NT2/D1 (cell line): ENCODE measurements around the gene SHB.
"Not testable (repeated sequence)": the region's sequence is repeated elsewhere in the genome, so short reads cannot be mapped to it uniquely, and the experiment has no call there.

ENCODE experiments used
- DNase-seq: peaks from one replicate; pipeline ENCODE4 v3.0.0-alpha.2; 2011; ENCODE audit warnings: low read depth, low spot score
- H3K27me3 ChIP-seq: 2 replicates; pipeline ENCODE4 v1.6.0; 2011; ENCODE audit warnings: mild to moderate bottlenecking; ENCODE audit not compliant: insufficient read length, insufficient read depth
- H3K36me3 ChIP-seq: 2 replicates; pipeline ENCODE4 v1.6.1; 2011; ENCODE audit warnings: mild to moderate bottlenecking, low read length, mixed read lengths; ENCODE audit not compliant: insufficient read depth, insufficient read length
- H3K4me1 ChIP-seq: 2 replicates; pipeline ENCODE4 v1.5.1; 2011; ENCODE audit not compliant: insufficient read depth, insufficient read length
- H3K4me3 ChIP-seq: 2 replicates; pipeline ENCODE4 v1.5.1; 2011; ENCODE audit warnings: low read depth; ENCODE audit not compliant: insufficient read length
- H3K9ac ChIP-seq: 2 replicates; pipeline ENCODE4 v1.6.0; 2011; ENCODE audit warnings: low read depth; ENCODE audit not compliant: insufficient read length
- H3K9me3 ChIP-seq: 2 replicates; pipeline ENCODE4 v1.5.1; 2011; ENCODE audit warnings: mild to moderate bottlenecking, low read length; ENCODE audit not compliant: insufficient read depth
- SUZ12 ChIP-seq: IDR thresholded peaks from 2 replicates; pipeline ENCODE4 v1.6.1; 2011; ENCODE audit not compliant: insufficient read length, insufficient read depth; ENCODE audit errors: extremely low read depth
- YY1 ChIP-seq: IDR thresholded peaks from 2 replicates; pipeline ENCODE4 v1.6.1; 2011; ENCODE audit not compliant: insufficient read length, insufficient read depth
- ZNF274 ChIP-seq: IDR thresholded peaks from 2 replicates; pipeline ENCODE4 v1.6.1; 2011; ENCODE audit warnings: mild to moderate bottlenecking, low read depth, low read length

SHB gene

GRCh38 chr9:37910271-37910670, 158.8 kb downstream of the SHB start:
- Histone ChIP-seq H3K4me1 (peaks cover 12% of the 10 kb centered on the region), H3K9ac (no peak overlapping the region), H3K27me3 (peaks cover under 1% of the 10 kb centered on the region), H3K4me3 (no peak overlapping the region), H3K36me3 (peaks cover 4% of the 10 kb centered on the region), H3K9me3 (no peaks in the 10 kb centered on the region)
- no peak for DNase-seq
- TF ChIP-seq SUZ12 (no peak), ZNF274 (no peak), YY1 (no peak)

DNA sequence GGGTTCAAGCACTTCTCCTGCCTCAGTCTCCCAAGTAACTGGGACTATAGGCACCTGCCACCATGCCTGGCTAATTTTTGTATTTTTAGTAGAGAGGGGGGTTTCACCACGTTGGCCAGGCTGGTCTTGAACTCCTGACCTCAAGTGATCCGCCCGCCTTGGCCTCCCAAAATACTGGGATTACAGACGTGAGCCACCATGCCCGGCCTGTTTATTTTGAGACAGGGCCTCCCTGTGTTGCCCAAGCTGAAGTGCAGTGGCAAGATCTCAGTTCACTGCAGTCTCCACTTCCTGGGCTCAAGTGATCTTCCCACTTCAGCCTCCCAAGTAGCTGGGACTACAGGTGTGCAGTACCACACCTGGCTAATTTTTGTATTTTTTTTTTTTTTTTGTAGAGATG, 159.2 kb downstream of the SHB start:
- H3K36me3 ChIP-seq, H3K9me3 ChIP-seq, H3K27me3 ChIP-seq, H3K4me3 ChIP-seq, DNase-seq, H3K9ac ChIP-seq: not testable (repeated sequence)
- H3K4me1 ChIP-seq = peaks cover 12% of the 10 kb centered on the region

- TF ChIP-seq YY1 = no peak
- no peak for TF ChIP-seq ZNF274
- TF ChIP-seq SUZ12 = no peak
- DNase-seq = no peak
- no peaks in the 10 kb centered on the region for H3K9me3 ChIP-seq
- H3K9ac ChIP-seq = no peak overlapping the region
- peaks cover 12% of the 10 kb centered on the region for H3K4me1 ChIP-seq
- H3K27me3 ChIP-seq = peaks cover 4% of the 10 kb centered on the region
- H3K4me3 ChIP-seq = no peak overlapping the region
- H3K36me3 ChIP-seq = no peaks in the 10 kb centered on the region
Measured at GRCh38 chr9:37909326-37909725, 159.7 kb downstream of the SHB start.

GRCh38 chr9:37908698-37909186, 160.3 kb downstream of the SHB start:
- Histone ChIP-seq H3K9ac (no peak overlapping the region), H3K9me3 (no peaks in the 10 kb centered on the region), H3K36me3 (no peaks in the 10 kb centered on the region), H3K27me3 (peaks cover 4% of the 10 kb centered on the region), H3K4me1 (peaks cover 8% of the 10 kb centered on the region), H3K4me3 (no peak overlapping the region)
- TF ChIP-seq ZNF274 = no peak
- no peak for TF ChIP-seq YY1
- no peak for TF ChIP-seq SUZ12
- DNase-seq = no peak

DNA sequence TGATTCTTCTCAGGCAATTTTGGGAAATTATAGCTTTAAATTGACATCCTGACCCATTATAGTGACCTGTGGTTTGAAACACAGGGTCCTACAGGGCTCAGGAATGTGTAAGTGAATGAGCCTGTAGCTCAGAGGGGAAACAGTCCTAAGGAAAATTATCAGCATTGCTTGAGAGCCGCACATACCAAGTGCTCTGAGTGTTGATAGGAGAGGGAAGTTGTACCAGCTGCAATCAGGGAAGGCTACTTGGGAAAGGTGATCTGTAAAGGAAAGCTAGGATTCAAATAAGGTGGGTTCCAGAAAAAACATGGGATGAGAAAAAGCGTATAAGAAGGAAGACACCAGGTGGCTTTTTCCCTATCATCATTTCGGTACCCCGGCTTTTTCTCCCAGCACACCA, 160.7 kb downstream of the SHB start:
- Histone ChIP-seq H3K4me3 (no peak overlapping the region), H3K36me3 (no peaks in the 10 kb centered on the region), H3K4me1 (peaks cover 8% of the 10 kb centered on the region), H3K27me3 (peaks cover 4% of the 10 kb centered on the region), H3K9ac (no peak overlapping the region), H3K9me3 (no peaks in the 10 kb centered on the region)
- no peak for DNase-seq
- TF ChIP-seq ZNF274 = no peak
- TF ChIP-seq SUZ12 = no peak
- no peak for TF ChIP-seq YY1

DNA sequence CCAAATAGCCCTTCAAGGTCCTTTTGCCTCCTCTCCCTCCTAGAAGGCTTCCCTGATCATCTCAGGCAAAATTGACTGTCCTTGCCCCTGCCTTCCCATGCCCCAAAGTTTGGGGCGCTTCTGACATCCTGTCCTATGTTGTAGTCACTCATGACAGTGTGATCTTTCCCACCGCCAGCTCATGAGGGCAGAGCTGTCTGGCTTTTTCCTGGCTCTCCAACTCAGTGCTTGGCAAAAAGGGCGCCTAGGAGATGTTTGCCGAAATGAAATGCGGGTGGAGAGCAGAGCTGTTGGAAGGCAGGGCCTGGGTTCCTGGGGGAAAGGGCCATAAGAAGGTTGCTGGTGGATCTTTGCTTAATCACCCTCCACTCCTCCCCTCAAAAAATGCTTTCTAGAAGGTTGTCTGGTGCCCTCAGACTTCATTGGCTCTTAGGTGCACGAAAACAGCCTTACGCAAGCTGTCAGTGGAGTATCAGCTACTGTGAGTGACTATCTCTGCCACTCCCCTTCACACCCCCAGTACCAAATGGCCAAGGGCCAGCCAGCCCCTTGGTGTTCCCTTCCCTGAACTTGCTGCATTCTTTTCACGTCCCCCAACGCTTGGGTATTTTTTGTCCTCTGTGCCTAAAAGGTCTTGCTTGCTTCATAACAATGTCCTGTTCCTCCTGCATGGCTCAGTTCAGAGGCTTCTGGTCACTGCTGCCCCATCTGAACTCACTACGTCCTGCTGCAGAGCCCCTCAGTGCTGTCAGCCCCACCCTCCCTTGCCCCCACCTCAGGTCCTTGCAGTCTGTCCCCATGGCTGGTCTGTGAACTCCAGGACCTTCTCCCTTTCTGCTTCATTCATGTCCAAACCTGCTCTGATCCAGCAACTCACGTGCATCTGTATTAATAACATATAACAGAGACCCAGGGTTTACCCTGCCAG, 162.5 kb downstream of the SHB start:
- H3K9ac ChIP-seq = no peak overlapping the region
- peaks cover 6% of the 10 kb centered on the region for H3K36me3 ChIP-seq
- peaks cover 4% of the 10 kb centered on the region for H3K27me3 ChIP-seq
- no peak overlapping the region for H3K4me3 ChIP-seq
- TF ChIP-seq ZNF274 (no peak), SUZ12 (no peak), YY1 (no peak)
- peaks cover 8% of the 10 kb centered on the region for H3K4me1 ChIP-seq
- no peaks in the 10 kb centered on the region for H3K9me3 ChIP-seq
- DNase-seq = no peak

DNA sequence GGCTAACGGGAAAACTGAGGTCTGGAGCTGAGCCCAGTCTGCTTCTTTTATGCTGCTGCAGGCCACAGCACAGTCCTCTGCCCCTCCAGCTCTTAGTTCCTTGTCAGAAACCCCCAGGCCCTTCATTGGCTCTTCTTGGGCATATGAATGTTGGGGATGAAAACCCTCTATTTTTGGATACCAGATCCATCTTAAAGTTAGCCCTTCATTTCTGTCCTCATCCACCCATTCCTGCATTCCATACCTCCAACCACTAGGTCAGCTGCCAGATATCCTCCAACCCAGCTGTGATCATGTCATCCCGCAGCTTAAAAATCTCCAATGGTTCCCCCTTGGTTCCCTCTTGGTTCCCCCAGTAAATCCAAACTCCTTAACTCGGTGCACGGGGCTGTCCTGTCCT, 163.3 kb downstream of the SHB start:
- H3K4me1 ChIP-seq = peaks cover 5% of the 10 kb centered on the region
- H3K4me3 ChIP-seq = no peak overlapping the region
- peaks cover 4% of the 10 kb centered on the region for H3K27me3 ChIP-seq
- no peak for DNase-seq
- TF ChIP-seq YY1 (no peak), ZNF274 (no peak), SUZ12 (no peak)
- H3K36me3 ChIP-seq = peaks cover 11% of the 10 kb centered on the region
- H3K9me3 ChIP-seq = no peaks in the 10 kb centered on the region
- H3K9ac ChIP-seq = no peak overlapping the region
